Mesenteric fat pad (tissue), 1 donor: Measurements from ENCODE around the gene TOMM7. TPM values are rescaled to one million over a fixed set of nuclear protein-coding genes. Genes with fewer than 3 reads are reported as not detected.

Experiments
- DNase-seq: peaks from one replicate; pipeline ENCODE4 v3.0.0-alpha.2; 2020; ENCODE audit warnings: low spot score
- long read RNA-seq: library from polyadenylated mRNA; unstranded; transcript quantifications from one replicate; pipeline ENCODE4 v2.0.0, GENCODE V29; 2020
- total RNA-seq: library from RNA; stranded (reverse); fragmentation: NEBNext Ultra II Directional; extraction: Animal tissue kit (Norgen Biotek cat#: 25700); gene quantifications from one replicate; pipeline ENCODE4 v1.2.1, GENCODE V29; 2021
- donor health status: DM: yes; HTN: yes; CAD: no.

Gene TOMM7
- 248 TPM for total RNA-seq
- long read RNA-seq, transcript TOMM7-201 (3 exons, 778 nt) = major isoform, 18 of 22 reads
- long read RNA-seq, partial matches to known transcripts = 1 of 22 reads
- long read RNA-seq, other reads (novel, unspliced or antisense) = 3 of 22 reads

- peak; percentile 95 for DNase-seq
Measured at GRCh38 chr7:22822486-22823141, at the start of gene TOMM7. Gene TOMM7, minus strand, starts transcription at chr7:22822849. Its CDS starts 70 bp downstream, at chr7:22822779.

- no peak for DNase-seq
Measured at GRCh38 chr7:22872096-22872807, 49.6 kb upstream of the TOMM7 start.

DNA sequence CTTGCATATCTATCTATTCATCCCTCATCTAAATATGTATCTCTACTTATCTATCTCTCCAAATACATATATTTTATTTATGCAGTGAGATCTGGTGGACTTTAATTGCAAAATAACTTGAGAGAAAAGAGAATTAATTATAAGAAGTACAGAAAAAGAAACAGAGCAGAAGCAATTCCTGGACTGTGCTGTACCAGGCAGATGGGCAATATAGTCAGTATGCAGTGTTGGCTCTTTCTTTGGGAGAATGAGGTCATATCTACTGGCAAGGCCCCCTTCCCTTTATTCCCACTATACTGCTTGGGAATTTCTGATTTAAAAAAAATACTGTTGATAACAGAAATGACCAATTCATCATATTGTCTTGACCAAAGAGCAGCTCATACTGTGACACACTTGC is 49.0 kb upstream of the TOMM7 start:
- no peak for DNase-seq

- DNase-seq = no peak
Measured at GRCh38 chr7:22868509-22868908, 45.9 kb upstream of the TOMM7 start.

DNA sequence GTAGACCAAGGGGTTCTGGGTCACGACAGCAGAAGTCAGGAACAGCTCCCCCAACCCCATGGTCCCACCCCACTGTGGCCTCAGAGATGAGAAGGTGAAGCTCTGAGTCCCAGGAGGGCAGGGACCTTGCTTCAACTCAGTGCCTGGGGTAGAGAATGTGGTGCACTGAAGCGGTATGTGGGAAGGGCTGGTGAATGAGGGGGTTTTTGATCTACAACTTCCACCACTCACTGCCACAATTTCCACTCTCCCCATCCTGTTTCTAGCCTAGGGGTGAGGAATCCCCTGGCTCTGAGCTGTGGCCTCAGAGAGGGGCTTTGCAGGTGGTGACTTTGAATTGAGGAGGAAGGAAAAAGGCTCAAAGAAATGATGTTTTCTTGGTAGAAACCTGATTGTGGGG is 44.9 kb upstream of the TOMM7 start:
- no peak for DNase-seq

DNA sequence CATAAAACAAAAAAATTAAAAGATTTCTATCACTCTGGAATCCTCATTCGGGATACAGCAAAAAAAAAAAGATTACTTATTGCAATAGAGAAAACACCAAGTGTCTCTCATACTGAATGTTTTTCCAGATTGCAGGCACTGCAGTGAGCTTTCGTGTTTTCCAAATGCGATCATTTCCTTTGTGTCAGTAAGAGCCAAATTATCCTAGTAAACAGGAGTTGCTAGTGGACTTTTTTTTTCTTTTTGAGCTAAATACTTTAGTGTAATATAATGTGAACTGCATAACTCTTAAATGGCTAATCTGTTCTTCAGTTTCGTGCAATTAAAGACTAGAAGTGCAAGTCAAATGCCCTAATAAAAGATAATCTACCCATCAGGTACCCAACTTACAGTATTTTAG is 44.4 kb upstream of the TOMM7 start:
- no peak for DNase-seq

- no peak for DNase-seq
Measured at GRCh38 chr7:22865602-22865960, 42.9 kb upstream of the TOMM7 start.

- DNase-seq = no peak
Measured at GRCh38 chr7:22864855-22865601, 42.4 kb upstream of the TOMM7 start.

DNA sequence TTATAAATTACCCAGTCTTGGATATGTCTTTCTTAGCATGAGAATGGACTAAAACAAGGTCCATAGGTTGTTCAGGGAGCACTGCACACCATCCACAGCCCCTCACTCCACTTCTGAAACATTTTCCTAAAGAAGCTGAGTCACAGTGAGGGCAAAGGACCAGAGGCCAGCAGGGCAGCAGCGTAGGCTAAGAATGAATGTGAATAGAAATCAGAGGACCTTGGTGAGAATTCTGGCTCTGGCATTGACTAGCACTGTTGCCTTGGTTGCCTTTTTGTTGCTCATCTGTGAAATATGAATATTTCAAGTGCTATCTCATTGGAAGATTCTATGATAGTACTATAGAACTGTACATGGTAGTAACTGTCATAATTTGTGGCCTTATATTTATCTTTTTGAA is 41.7 kb upstream of the TOMM7 start:
- no peak for DNase-seq

DNA sequence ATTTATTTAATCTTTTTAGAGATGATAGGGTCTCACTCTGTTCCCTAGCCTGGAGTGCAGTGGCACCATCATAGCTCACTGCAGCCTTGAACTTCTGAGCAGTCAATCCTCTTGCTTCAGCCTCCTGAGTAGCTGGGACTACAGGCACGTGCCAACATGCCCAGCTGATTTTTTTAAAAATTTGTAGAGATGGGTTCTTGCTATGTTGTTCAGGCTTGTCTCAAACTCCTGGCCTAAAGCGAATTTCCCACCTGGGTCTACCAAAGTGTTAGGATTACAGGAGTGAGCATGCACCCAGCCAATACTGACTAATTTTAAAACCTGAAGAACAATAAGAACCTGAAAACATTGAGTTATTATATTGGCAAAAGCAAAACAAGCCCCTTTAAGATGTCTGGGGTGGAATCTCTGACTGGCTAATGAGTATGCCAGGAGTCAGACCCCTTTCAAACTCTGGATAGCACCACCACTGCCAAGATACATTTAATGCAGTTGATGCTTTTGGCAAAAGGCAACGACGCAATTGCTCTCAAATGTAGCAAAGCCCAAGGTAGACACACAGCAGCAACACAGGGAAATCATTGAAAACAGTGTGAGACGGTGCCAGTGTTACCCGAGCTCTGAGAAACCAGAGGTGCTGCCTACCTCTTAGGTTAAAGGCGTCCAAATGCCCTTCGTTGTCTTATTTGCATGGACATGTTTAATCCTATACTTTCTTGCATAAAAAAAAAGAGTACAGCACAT is 40.7 kb upstream of the TOMM7 start:
- no peak for DNase-seq

DNA sequence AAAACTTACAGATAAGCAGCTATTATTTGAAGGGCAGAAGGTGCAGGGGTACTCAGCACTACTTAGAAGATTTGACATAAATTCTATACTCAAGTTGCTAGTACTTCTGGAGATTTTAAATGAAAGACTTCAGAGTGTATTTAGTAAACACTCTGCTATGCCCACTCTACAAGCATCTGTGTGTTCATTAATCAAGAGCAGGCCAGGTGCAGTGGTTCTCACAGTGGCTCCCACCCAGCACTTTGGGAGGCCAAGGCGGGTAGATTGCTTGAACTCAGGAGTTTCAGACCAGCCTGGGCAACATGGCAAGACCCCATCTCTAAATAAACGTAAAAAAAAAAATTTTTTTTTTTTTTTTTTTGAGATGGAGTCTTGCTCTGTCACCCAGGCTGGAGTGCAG is 38.9 kb upstream of the TOMM7 start:
- DNase-seq = no peak

- no peak for DNase-seq
Measured at GRCh38 chr7:22860784-22861482, 38.3 kb upstream of the TOMM7 start.

- DNase-seq = no peak
Measured at GRCh38 chr7:22860337-22860736, 37.7 kb upstream of the TOMM7 start.

- DNase-seq = no peak
Measured at GRCh38 chr7:22859641-22860290, 37.1 kb upstream of the TOMM7 start.

DNA sequence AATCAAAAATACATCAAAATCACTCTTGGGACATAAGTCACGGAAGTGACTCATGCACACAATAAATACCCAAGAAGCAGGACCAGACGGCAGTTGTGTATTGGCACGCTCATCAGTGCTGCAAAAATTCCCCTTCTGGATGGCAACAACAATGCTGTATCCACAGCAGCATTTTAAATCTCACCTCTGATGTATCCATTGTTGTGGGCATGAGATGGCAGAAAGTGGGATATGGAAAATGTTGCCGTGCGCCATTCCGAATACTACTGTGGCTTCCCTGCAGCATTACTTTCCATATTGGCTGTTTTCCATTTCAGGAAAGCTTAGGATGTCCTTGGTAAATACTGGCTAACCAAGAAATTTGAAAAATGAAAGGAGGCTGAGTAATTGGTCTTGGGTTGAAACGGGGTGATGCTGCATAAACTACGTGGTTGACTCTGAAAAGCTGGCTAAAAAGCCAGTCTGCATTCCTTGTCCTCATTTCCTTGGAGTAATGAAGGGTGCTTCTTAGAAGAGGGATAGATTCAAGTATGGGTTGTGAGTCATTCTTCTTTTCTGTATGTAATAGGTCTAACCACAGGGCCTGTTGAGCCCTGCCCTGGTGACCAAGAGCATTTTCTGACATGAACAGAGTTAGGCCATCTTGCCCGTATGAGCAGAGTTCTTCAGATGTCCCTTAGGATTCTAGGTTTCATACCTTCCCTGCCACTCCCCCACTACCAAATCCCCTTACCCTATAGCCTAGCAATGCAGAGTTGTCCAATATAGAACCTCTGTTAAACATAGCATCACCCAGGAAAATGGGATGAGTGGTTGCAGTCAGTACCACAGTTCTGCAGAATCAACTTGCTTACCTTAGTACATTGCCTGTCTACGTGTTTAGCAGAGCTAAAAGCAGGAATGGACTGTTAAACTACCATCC is 36.3 kb upstream of the TOMM7 start:
- no peak for DNase-seq

DNA sequence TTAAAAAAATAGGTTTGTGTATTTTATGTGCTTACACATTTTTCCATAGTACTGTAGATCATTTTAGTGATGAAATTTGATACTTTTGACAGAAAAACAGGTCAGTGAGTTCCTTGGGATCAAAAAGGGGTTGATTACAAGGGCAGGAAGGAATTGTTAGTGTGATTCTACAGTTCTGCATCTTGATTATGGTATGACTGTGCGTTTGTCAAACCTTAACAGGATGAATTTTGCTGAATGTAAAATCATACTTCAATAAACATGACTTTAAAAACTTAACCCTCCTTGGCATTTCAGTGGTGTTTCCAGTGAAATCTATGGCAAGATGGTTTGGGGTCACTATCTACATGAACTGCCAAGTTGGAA is 35.6 kb upstream of the TOMM7 start:
- no peak for DNase-seq

GRCh38 chr7:22856416-22856815 is 33.8 kb upstream of the TOMM7 start:
- DNase-seq = no peak

DNA sequence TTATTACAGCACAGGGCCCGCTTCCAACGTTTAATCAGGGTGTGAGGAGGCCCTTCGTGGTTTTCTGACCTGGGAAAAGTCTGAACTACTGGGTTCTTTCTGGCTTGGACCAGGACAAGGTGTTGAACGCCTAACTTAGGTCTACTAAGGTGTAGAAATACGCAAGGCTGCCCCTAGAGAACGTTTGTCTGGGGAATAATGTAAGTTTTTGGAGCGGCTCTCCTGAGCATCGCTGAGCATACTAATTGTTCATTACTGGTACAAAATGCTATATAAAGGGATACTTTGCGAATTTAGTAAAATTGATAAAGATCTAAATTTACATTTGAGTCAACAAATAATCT is 32.4 kb upstream of the TOMM7 start:
- no peak for DNase-seq
